ENCODE measurements around the gene NKX1-1. TPM values are rescaled to one million over a fixed set of nuclear protein-coding genes. Genes with fewer than 3 reads are reported as not detected.

NKX1-1 gene
- total RNA-seq, 1 donor = not detected

DNA sequence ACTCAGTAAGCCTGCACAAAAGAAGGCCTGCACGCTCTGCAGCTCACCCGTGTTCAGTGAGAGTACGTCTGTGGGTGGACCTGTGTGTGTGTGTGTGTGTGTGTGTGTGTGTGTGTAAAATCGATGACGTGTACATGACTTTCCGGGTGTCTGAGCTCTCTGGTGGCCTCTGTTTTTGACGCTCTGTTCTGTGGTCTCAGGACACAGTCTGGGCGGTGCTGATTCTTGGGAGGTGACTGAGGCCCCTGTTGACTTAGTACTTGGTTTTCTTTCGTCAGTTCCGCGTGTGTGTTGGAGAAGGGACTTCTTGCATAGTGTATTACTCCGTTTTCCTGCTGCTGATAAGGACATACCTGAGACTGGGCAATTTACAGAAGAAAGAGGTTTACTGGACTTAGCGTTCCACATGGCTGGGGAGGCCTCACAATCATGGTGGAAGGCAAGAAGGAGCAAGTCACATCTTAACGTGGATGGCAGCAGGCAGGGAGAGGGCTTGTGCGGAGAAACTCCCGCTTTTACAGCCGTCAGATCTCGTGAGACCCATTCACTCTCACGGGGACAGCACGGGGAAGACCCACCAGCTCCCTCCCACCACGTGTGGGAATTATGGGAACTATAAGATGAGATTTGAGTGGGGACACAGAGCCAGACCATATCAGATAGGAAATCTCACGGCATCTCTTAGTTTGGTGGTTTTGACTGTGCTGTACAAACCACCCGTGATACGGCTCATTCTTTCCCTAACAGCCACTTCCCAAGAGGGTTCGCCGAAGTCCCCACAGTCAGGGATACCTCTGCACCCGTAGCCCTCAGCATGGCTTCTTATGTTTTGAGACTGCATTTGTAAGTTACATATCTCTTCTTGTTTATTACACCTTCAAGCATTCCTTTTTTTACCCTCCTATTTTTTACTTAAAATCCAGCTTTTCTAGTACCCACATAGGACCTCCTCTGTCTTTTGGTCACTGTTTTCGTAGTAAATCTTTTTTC, 34.8 kb downstream of the NKX1-1 start:
- Histone ChIP-seq H3K4me3 (ENCODE audit: insufficient read depth, low read length) (no peak overlapping the region), H4K20me1 (ENCODE audit: insufficient read depth, low read length) (no peaks in the 10 kb centered on the region), H3K27ac (ENCODE audit: low read depth, low read length) (no peak overlapping the region), H3K9me3 (ENCODE audit: low read depth, low read length) (no peaks in the 10 kb centered on the region), H2AFZ (ENCODE audit: low read length) (no peak overlapping the region), H3K4me1 (ENCODE audit: insufficient read depth, low read length) (no peaks in the 10 kb centered on the region), H3K79me2 (ENCODE audit: insufficient read depth, low read length) (no peaks in the 10 kb centered on the region), H3K36me3 (ENCODE audit: insufficient read depth, low read length) (no peaks in the 10 kb centered on the region), H3K27me3 (ENCODE audit: insufficient read depth, low read length) (no peaks in the 10 kb centered on the region), H3K4me2 (ENCODE audit: insufficient read depth, low read length) (no peak overlapping the region)
- DNase-seq (ENCODE audit: insufficient read length, low spot score, missing footprints) = peak; percentile 69
- TF ChIP-seq, protein P1, sequence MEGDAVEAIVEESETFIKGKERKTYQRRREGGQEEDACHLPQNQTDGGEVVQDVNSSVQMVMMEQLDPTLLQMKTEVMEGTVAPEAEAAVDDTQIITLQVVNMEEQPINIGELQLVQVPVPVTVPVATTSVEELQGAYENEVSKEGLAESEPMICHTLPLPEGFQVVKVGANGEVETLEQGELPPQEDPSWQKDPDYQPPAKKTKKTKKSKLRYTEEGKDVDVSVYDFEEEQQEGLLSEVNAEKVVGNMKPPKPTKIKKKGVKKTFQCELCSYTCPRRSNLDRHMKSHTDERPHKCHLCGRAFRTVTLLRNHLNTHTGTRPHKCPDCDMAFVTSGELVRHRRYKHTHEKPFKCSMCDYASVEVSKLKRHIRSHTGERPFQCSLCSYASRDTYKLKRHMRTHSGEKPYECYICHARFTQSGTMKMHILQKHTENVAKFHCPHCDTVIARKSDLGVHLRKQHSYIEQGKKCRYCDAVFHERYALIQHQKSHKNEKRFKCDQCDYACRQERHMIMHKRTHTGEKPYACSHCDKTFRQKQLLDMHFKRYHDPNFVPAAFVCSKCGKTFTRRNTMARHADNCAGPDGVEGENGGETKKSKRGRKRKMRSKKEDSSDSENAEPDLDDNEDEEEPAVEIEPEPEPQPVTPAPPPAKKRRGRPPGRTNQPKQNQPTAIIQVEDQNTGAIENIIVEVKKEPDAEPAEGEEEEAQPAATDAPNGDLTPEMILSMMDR (IDR thresholded peaks at IDR 0.05; ENCODE audit: extremely low read depth, low read depth, low read length) = no peak

DNA sequence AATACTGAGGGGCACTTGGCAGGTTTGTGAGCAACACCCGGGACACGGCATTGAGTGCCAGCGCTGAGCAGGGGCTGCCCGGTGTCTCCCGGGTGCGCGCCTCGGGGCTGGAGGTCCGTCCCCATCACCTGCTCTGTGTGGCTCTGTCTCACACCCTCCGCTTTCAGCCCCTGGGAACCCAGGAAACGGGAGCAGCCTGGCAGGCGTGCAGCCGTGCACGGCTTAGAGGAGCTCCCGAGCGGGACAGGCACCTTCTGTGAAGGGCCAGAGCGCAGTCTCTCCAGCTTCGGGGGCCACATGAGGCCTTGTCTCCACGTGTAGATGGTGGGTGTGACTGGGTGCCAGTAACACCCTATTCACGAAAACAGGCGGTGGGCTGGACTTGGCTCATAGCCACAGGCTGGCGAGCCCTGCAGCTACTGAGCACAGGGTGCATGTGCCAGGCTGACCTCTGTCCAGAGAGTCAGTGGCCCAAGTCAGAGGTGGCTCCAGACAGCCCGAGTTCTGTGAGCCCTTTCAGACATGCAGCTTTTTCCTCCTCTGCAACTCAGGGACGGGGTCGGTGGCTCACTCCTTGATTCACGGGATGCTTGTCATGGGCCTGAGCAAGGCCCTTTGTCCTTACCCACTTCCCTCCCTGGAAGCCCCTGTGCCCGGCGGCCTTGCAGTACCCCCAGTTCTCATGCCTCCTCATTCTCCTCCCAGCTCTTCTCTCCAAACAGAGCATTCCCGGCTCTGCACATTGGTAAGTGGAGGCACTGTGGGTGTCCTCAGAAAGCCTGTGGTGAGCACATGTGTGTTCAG, 35.7 kb downstream of the NKX1-1 start:
- DNase-seq (ENCODE audit: insufficient read length, low spot score, missing footprints) = peak; percentile 65
- H2AFZ ChIP-seq (ENCODE audit: low read length) = no peak overlapping the region
- H3K27ac ChIP-seq (ENCODE audit: low read depth, low read length) = no peak overlapping the region
- no peaks in the 10 kb centered on the region for H3K27me3 ChIP-seq (ENCODE audit: insufficient read depth, low read length)
- H3K4me1 ChIP-seq (ENCODE audit: insufficient read depth, low read length) = no peaks in the 10 kb centered on the region
- H3K9me3 ChIP-seq (ENCODE audit: low read depth, low read length) = no peaks in the 10 kb centered on the region
- no peaks in the 10 kb centered on the region for H3K36me3 ChIP-seq (ENCODE audit: insufficient read depth, low read length)
- no peaks in the 10 kb centered on the region for H4K20me1 ChIP-seq (ENCODE audit: insufficient read depth, low read length)
- no peaks in the 10 kb centered on the region for H3K79me2 ChIP-seq (ENCODE audit: insufficient read depth, low read length)
- H3K4me3 ChIP-seq (ENCODE audit: insufficient read depth, low read length) = no peak overlapping the region
- TF ChIP-seq, protein P1 (IDR thresholded peaks at IDR 0.05; ENCODE audit: extremely low read depth, low read depth, low read length) = no peak
- no peak overlapping the region for H3K4me2 ChIP-seq (ENCODE audit: insufficient read depth, low read length)

DNA sequence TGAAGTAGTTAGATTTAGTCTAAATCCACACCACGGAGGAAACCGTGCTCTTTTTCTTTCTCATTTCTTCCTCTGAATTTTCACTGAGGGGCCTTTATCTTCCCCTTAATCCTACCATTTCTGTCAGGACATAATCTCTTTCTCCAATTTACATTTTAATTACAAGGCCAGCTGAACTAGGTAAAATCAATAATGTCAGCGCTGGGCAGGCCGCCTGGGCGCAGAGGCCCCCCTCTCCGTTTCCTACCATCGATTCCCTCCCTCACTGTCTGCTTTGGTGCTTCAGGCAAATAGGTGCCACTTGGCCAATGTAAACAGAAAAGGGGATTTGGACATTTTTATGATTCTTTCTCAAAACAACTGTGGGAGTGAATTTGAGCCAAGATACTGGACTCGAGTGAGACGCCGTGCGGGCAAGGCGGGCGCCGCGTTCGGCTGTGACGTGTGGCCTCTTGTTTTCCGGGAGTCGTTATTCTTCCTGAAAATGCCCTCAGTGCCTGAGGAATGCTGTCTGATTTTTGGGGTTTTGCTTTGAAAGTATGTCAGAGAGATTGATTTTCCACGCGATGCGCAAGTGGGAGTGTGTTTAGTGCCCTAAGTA, 36.7 kb downstream of the NKX1-1 start:
- Histone ChIP-seq H4K20me1 (ENCODE audit: insufficient read depth, low read length) (no peaks in the 10 kb centered on the region), H3K36me3 (ENCODE audit: insufficient read depth, low read length) (no peaks in the 10 kb centered on the region), H3K4me2 (ENCODE audit: insufficient read depth, low read length) (no peak overlapping the region), H3K27ac (ENCODE audit: low read depth, low read length) (no peak overlapping the region), H3K4me3 (ENCODE audit: insufficient read depth, low read length) (no peak overlapping the region), H3K27me3 (ENCODE audit: insufficient read depth, low read length) (no peaks in the 10 kb centered on the region), H3K9me3 (ENCODE audit: low read depth, low read length) (no peaks in the 10 kb centered on the region), H3K79me2 (ENCODE audit: insufficient read depth, low read length) (no peaks in the 10 kb centered on the region), H2AFZ (ENCODE audit: low read length) (no peak overlapping the region), H3K4me1 (ENCODE audit: insufficient read depth, low read length) (no peaks in the 10 kb centered on the region)
- TF ChIP-seq, protein P1 (IDR thresholded peaks at IDR 0.05; ENCODE audit: extremely low read depth, low read depth, low read length) = no peak
- peak; percentile 62 for DNase-seq (ENCODE audit: insufficient read length, low spot score, missing footprints)
